GM18511 (cell line): ENCODE measurements around the gene MTMR11.

Source experiments
- ATAC-seq: cut with Tn5 transposase; IDR thresholded peaks from one replicate; pipeline ENCODE4 v1.9.1; 2021; ENCODE audit warnings: mild to moderate bottlenecking, moderate library complexity; ENCODE audit not compliant: unreplicated experiment

Gene MTMR11

GRCh38 chr1:149937759-149938158, 1.1 kb upstream of the MTMR11 start:
- no peak for ATAC-seq

GRCh38 chr1:149936992-149937705, 470 bp upstream of the MTMR11 start:
- ATAC-seq: no peak

GRCh38 chr1:149934356-149934755, 2.3 kb downstream of the MTMR11 start:
- ATAC-seq: no peak

- ATAC-seq: no peak
These were observed 3.5 kb downstream of the MTMR11 start for GRCh38 chr1:149933208-149933607.

- no peak for ATAC-seq
These were observed 4.2 kb downstream of the MTMR11 start for GRCh38 chr1:149932474-149932873.

- no peak for ATAC-seq
These were observed 5.4 kb downstream of the MTMR11 start for GRCh38 chr1:149931212-149931790.

GRCh38 chr1:149929856-149930255, 6.8 kb downstream of the MTMR11 start:
- no peak for ATAC-seq

- ATAC-seq: no peak
These were observed 8.3 kb downstream of the MTMR11 start for GRCh38 chr1:149928401-149928724.

- ATAC-seq: peak; percentile 96
These were observed 8.9 kb downstream of the MTMR11 start, which contains the start of gene SF3B4 for GRCh38 chr1:149927563-149928400. SF3B4 (minus strand) TSS chr1:149927803; CDS start chr1:149927759, 44 bp downstream.

- ATAC-seq: no peak
These were observed 9.6 kb downstream of the MTMR11 start for GRCh38 chr1:149927056-149927562.

- no peak for ATAC-seq
These were observed 10.4 kb downstream of the MTMR11 start for GRCh38 chr1:149926296-149926695.

GRCh38 chr1:149925751-149926150, 10.9 kb downstream of the MTMR11 start:
- no peak for ATAC-seq

GRCh38 chr1:149925345-149925744, 11.3 kb downstream of the MTMR11 start:
- no peak for ATAC-seq

- no peak for ATAC-seq
These were observed 13.1 kb downstream of the MTMR11 start for GRCh38 chr1:149923626-149924025.

GRCh38 chr1:149917571-149918144, 19.0 kb downstream of the MTMR11 start, which contains the start of gene SV2A:
SV2A (minus strand) TSS chr1:149917844; CDS start chr1:149913840, 4,004 bp downstream.
- ATAC-seq: no peak

GRCh38 chr1:149916898-149917252, 19.8 kb downstream of the MTMR11 start:
- no peak for ATAC-seq

- ATAC-seq: no peak
These were observed 20.3 kb downstream of the MTMR11 start for GRCh38 chr1:149916193-149916897.

GRCh38 chr1:149915429-149916192, 21.1 kb downstream of the MTMR11 start:
- no peak for ATAC-seq

- ATAC-seq: no peak
These were observed 22.1 kb downstream of the MTMR11 start for GRCh38 chr1:149914545-149914944.

- ATAC-seq: no peak
These were observed 30.1 kb downstream of the MTMR11 start for GRCh38 chr1:149906570-149907075.
